Mesendoderm (in vitro differentiated cells): ENCODE results near the gene RECQL5.

ENCODE experiments used
- DNase-seq: peaks from one replicate; pipeline ENCODE4 v3.0.0; 2013
- H2AK5ac ChIP-seq: 2 replicates; pipeline ENCODE4 v1.6.1; 2013; ENCODE audit warnings: low read length, inconsistent platforms
- H2BK120ac ChIP-seq: 2 replicates; pipeline ENCODE4 v1.6.1; 2013; ENCODE audit warnings: low read depth, mild to moderate bottlenecking, low read length, moderate library complexity, mixed read lengths
- H2BK15ac ChIP-seq: replicated peaks from 2 replicates; pipeline ENCODE4 v1.6.1; 2013; ENCODE audit warnings: low read depth, mild to moderate bottlenecking, moderate library complexity
- H2BK5ac ChIP-seq: 2 replicates; pipeline ENCODE4 v1.6.1; 2013; ENCODE audit warnings: low read length, inconsistent platforms
- H3K18ac ChIP-seq: 2 replicates; pipeline ENCODE4 v1.6.1; 2013; ENCODE audit warnings: mild to moderate bottlenecking, low read length, mixed read lengths
- H3K23ac ChIP-seq: one replicate; pipeline ENCODE4 v1.6.1; 2013; ENCODE audit warnings: low read length
- H3K27ac ChIP-seq: 2 replicates; pipeline ENCODE4 v1.5.1; 2013; ENCODE audit warnings: low read depth, mild to moderate bottlenecking, inconsistent platforms, low read length, moderate library complexity
- H3K27me3 ChIP-seq: 2 replicates; pipeline ENCODE4 v1.6.1; 2013; ENCODE audit warnings: low read length, control low read depth, mild to moderate bottlenecking, inconsistent platforms; ENCODE audit not compliant: insufficient read depth, poor library complexity
- H3K36me3 ChIP-seq: 2 replicates; pipeline ENCODE4 v1.6.1; 2013; ENCODE audit warnings: low read length, inconsistent platforms; ENCODE audit not compliant: control insufficient read depth, insufficient read depth
- H3K4ac ChIP-seq: one replicate; pipeline ENCODE4 v1.6.1; 2013; ENCODE audit warnings: low read depth, mild to moderate bottlenecking, low read length, moderate library complexity
- H3K4me1 ChIP-seq: 2 replicates; pipeline ENCODE4 v1.6.1; 2013; ENCODE audit warnings: low read depth, low read length, inconsistent platforms; ENCODE audit not compliant: control insufficient read depth
- H3K4me2 ChIP-seq: 2 replicates; pipeline ENCODE4 v1.6.1; 2013; ENCODE audit warnings: low read length
- H3K4me3 ChIP-seq: 2 replicates; pipeline ENCODE4 v1.5.1; 2013; ENCODE audit warnings: mild to moderate bottlenecking, low read length
- H3K56ac ChIP-seq: one replicate; pipeline ENCODE4 v1.6.1; 2013; ENCODE audit warnings: low read length
- H3K79me1 ChIP-seq: 2 replicates; pipeline ENCODE4 v1.6.1; 2013; ENCODE audit warnings: low read length, inconsistent platforms
- H3K79me2 ChIP-seq: 2 replicates; pipeline ENCODE4 v1.6.1; 2013; ENCODE audit warnings: mild to moderate bottlenecking, low read length; ENCODE audit not compliant: control insufficient read depth, insufficient read depth
- H3K9ac ChIP-seq: 2 replicates; pipeline ENCODE4 v1.6.1; 2013; ENCODE audit warnings: low read length, inconsistent platforms
- H4K5ac ChIP-seq: one replicate; pipeline ENCODE4 v1.6.1; 2013; ENCODE audit warnings: low read length
- H4K8ac ChIP-seq: one replicate; pipeline ENCODE4 v1.6.1; 2013; ENCODE audit warnings: low read depth, mild to moderate bottlenecking, control low read depth, low read length, moderate library complexity
- whole genome bisulfite sequencing: extraction: QIAGEN DNeasy Blood & Tissue Kit; methylation state at CpG from one replicate; pipeline ENCODE4 v1.1.7; 2013; ENCODE audit warnings: low lambda C conversion rate, missing lambda C conversion rate; ENCODE audit not compliant: insufficient coverage; ENCODE audit errors: extremely low coverage; 5-methylcytosine and 5-hydroxymethylcytosine counted together

RECQL5 gene

DNA sequence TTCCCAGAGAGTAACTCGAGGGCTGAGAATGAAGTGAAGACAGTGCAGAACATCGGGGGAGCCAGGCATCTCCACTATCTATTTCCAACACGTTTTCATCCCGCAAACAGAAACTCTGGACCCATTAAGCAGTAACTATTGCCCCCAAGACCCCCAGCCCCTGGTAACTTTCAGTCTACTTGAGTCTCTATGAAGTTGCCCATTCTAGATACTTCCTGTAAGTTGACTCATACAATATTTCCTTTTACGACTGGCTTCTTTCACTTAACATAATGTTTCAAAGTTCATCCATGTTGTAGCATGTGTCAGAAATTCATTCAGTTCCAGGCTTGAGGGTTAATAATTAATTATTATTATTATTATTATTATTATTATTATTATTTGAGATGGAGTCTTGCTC lies 59.9 kb downstream of the RECQL5 start:
- H3K79me1 ChIP-seq: no peaks in the 10 kb centered on the region
- no peaks in the 10 kb centered on the region for H3K27me3 ChIP-seq
- no CpG with 5 or more reads among the region's 5 CpGs for WGBS
- no peak overlapping the region for H2BK5ac ChIP-seq
- no peak overlapping the region for H3K18ac ChIP-seq
- H2BK120ac ChIP-seq: no peak overlapping the region
- H3K4me3 ChIP-seq: no peak overlapping the region
- no peak overlapping the region for H3K4ac ChIP-seq
- no peak overlapping the region for H4K8ac ChIP-seq
- no peaks in the 10 kb centered on the region for H3K36me3 ChIP-seq
- no peak overlapping the region for H3K56ac ChIP-seq
- H3K23ac ChIP-seq: no peak overlapping the region
- no peak overlapping the region for H3K27ac ChIP-seq
- no peaks in the 10 kb centered on the region for H3K79me2 ChIP-seq
- no peak overlapping the region for H2AK5ac ChIP-seq
- H3K4me1 ChIP-seq: no peaks in the 10 kb centered on the region
- no peak overlapping the region for H2BK15ac ChIP-seq
- no peak for DNase-seq
- H3K9ac ChIP-seq: no peak overlapping the region
- H4K5ac ChIP-seq: no peak overlapping the region
- H3K4me2 ChIP-seq: no peak overlapping the region

DNA sequence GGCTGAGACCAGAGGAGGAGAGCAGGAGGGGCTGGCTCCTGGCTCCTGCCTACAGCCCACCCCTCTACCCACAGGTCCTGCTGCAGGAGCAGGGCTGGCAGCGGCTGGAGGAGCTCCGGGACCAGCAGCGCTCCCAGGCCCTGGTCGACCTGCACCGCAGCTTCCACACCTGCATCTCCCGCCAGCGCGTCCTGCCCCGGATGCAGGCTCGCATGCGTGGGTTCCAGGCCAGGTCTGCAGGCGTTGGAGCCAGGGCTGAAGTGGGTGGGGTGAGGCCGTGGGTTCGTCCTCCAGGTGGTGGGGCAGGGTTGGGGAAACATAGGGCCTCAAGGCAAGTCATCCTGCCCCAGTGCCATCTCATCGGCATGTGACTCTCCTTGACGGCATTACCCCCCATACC lies 61.2 kb downstream of the RECQL5 start:
- Histone ChIP-seq H3K27ac (no peak overlapping the region), H3K79me2 (no peaks in the 10 kb centered on the region), H2BK15ac (no peak overlapping the region), H3K4me1 (no peaks in the 10 kb centered on the region), H3K4me2 (no peak overlapping the region), H4K5ac (no peak overlapping the region), H4K8ac (no peak overlapping the region), H3K27me3 (no peaks in the 10 kb centered on the region), H3K4ac (no peak overlapping the region), H3K23ac (no peak overlapping the region), H3K79me1 (no peaks in the 10 kb centered on the region), H3K4me3 (no peak overlapping the region), H3K56ac (no peak overlapping the region), H3K36me3 (no peaks in the 10 kb centered on the region), H2BK5ac (no peak overlapping the region), H2BK120ac (no peak overlapping the region), H3K18ac (no peak overlapping the region), H2AK5ac (no peak overlapping the region), H3K9ac (no peak overlapping the region)
- no CpG with 5 or more reads among the region's 16 CpGs for WGBS
- DNase-seq: no peak

DNA sequence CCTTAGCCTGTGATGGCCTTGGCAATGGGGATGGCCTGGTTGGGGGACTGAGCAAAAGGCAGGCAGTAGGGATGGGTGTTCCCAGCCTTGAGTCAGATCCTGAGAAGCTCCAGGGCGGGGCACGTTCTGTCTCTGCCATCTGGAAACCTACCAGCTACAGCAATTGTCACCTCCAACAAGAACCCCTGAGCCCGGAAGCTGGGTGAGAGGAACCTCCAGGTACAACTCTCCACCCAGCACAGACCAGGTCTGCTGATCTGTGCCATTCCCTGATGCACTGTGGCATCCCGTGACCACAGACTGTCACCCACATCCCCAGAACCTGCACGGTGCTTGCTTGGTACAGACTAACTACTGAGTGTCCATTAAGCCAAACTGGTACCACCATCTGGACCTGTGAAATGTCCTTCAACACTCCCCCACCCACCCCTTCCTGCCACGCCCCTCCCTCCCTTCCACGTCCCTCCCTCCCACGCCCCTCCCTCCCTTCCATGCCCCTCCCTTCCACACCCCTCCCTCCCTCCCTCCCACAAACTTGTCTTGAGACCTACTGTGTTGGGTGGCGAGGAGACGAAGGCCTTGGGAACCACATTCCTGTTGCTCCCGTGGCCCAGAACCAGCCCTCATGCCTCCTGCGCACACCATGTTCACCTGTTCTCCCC lies 62.8 kb downstream of the RECQL5 start:
- Histone ChIP-seq H3K23ac (no peak overlapping the region), H3K4ac (no peak overlapping the region), H4K5ac (no peak overlapping the region), H2AK5ac (no peak overlapping the region), H3K4me3 (no peak overlapping the region), H4K8ac (no peak overlapping the region), H3K4me2 (no peak overlapping the region), H2BK120ac (no peak overlapping the region), H2BK15ac (no peak overlapping the region), H3K79me2 (no peaks in the 10 kb centered on the region), H3K18ac (no peak overlapping the region), H3K36me3 (no peaks in the 10 kb centered on the region), H3K4me1 (no peaks in the 10 kb centered on the region), H3K27me3 (no peaks in the 10 kb centered on the region), H3K56ac (no peak overlapping the region), H2BK5ac (no peak overlapping the region), H3K79me1 (no peaks in the 10 kb centered on the region), H3K27ac (no peak overlapping the region), H3K9ac (no peak overlapping the region)
- WGBS: no CpG with 5 or more reads among the region's 12 CpGs
- no peak for DNase-seq

DNA sequence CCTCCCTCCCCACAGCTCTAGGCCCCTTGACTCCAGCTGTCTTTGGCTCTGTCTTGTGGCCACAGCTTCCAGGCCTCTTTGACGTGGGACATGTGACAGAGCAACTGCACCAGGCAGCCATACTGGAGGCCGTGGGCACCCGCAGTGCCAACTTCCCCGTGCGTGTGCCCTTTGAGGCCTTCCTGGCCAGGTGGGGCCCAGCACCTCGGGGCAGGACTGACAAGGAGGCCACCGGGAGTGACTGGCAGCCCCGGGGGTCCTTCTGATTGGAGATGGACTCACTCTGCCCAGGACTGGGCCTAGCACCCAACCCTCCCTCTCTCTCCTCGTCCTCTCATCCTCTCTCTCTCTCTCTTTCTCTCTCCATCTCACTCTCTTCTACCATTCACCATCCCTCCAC lies 63.8 kb downstream of the RECQL5 start:
- H2AK5ac ChIP-seq: no peak overlapping the region
- H2BK5ac ChIP-seq: no peak overlapping the region
- WGBS: no CpG with 5 or more reads among the region's 9 CpGs

DNA sequence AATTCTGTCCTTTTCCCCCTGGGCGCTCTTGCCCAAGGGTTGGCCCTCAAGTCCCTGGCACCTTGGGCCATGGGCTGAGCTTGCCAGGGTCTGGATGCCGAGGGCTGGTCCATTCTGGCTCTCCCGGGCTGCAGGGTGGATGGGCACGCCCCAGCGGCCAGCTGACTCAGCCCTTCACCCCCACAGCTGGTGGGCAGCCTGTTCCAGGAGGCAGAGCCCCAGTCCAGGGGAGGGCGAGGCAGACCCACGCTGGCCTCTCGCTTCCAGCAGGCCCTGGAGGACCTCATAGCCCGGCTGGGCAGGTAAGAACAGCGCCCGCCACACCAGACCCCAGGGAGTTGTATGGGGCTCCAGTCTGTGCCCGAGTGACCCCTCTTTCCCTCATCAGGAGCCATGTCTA lies 64.3 kb downstream of the RECQL5 start:
- Histone ChIP-seq H3K4me1 (no peaks in the 10 kb centered on the region), H3K27ac (no peak overlapping the region), H2BK120ac (no peak overlapping the region), H2BK5ac (no peak overlapping the region), H4K5ac (no peak overlapping the region), H3K4me3 (no peak overlapping the region), H3K27me3 (no peaks in the 10 kb centered on the region), H3K18ac (no peak overlapping the region), H3K4me2 (no peak overlapping the region), H3K56ac (no peak overlapping the region), H4K8ac (no peak overlapping the region), H2AK5ac (no peak overlapping the region), H3K9ac (no peak overlapping the region), H3K4ac (no peak overlapping the region), H3K79me2 (no peaks in the 10 kb centered on the region), H3K36me3 (no peaks in the 10 kb centered on the region), H2BK15ac (no peak overlapping the region), H3K23ac (no peak overlapping the region), H3K79me1 (no peaks in the 10 kb centered on the region)
- WGBS: no CpG with 5 or more reads among the region's 12 CpGs
- no peak for DNase-seq

More for the DNA sequence above, 63.8 kb downstream of the RECQL5 start:
- H3K4me3 ChIP-seq: no peak overlapping the region
- no peak overlapping the region for H3K27ac ChIP-seq
- no peak overlapping the region for H4K8ac ChIP-seq
- no peak overlapping the region for H4K5ac ChIP-seq
- no peak overlapping the region for H2BK15ac ChIP-seq
- H3K4ac ChIP-seq: no peak overlapping the region
- no peak overlapping the region for H3K18ac ChIP-seq
- H3K4me1 ChIP-seq: no peaks in the 10 kb centered on the region
- H3K36me3 ChIP-seq: no peaks in the 10 kb centered on the region
- no peak for DNase-seq
- no peak overlapping the region for H3K4me2 ChIP-seq
- H3K79me1 ChIP-seq: no peaks in the 10 kb centered on the region
- no peaks in the 10 kb centered on the region for H3K79me2 ChIP-seq
- no peak overlapping the region for H2BK120ac ChIP-seq
- no peak overlapping the region for H3K56ac ChIP-seq
- H3K27me3 ChIP-seq: no peaks in the 10 kb centered on the region
- no peak overlapping the region for H3K23ac ChIP-seq
- no peak overlapping the region for H3K9ac ChIP-seq
